ENCODE results near the gene TPM4. TPM values are rescaled to one million over a fixed set of nuclear protein-coding genes. Genes with fewer than 3 reads are reported as not detected.

TPM4 gene
- total RNA-seq, 4 donors from 2014 or later: 293 to 486 (median 418) TPM

GRCh38 chr19:16041991-16042386 is 34.3 kb upstream of the TPM4 start:
- DNase-seq (ENCODE audit: low spot score) (no peak), ATAC-seq (ENCODE audit: low FRiP score) (no peak)
- TF ChIP-seq, protein P1, sequence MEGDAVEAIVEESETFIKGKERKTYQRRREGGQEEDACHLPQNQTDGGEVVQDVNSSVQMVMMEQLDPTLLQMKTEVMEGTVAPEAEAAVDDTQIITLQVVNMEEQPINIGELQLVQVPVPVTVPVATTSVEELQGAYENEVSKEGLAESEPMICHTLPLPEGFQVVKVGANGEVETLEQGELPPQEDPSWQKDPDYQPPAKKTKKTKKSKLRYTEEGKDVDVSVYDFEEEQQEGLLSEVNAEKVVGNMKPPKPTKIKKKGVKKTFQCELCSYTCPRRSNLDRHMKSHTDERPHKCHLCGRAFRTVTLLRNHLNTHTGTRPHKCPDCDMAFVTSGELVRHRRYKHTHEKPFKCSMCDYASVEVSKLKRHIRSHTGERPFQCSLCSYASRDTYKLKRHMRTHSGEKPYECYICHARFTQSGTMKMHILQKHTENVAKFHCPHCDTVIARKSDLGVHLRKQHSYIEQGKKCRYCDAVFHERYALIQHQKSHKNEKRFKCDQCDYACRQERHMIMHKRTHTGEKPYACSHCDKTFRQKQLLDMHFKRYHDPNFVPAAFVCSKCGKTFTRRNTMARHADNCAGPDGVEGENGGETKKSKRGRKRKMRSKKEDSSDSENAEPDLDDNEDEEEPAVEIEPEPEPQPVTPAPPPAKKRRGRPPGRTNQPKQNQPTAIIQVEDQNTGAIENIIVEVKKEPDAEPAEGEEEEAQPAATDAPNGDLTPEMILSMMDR (IDR thresholded peaks at IDR 0.05): no peak

GRCh38 chr19:16042533-16043085 is 33.7 kb upstream of the TPM4 start:
- TF ChIP-seq, protein P1 (IDR thresholded peaks at IDR 0.05): no peak
- ATAC-seq (ENCODE audit: low FRiP score) (no peak), DNase-seq (ENCODE audit: low spot score) (no peak)

- DNase-seq (ENCODE audit: low spot score): no peak
- ATAC-seq (ENCODE audit: low FRiP score): no peak
- TF ChIP-seq, protein P1 (IDR thresholded peaks at IDR 0.05): no peak
These were observed 33.0 kb upstream of the TPM4 start for GRCh38 chr19:16043156-16043757.

- TF ChIP-seq, protein P1 (IDR thresholded peaks at IDR 0.05): no peak
- no peak for DNase-seq (ENCODE audit: low spot score)
- no peak for ATAC-seq (ENCODE audit: low FRiP score)
These were observed 31.5 kb upstream of the TPM4 start for GRCh38 chr19:16044746-16045145.

DNA sequence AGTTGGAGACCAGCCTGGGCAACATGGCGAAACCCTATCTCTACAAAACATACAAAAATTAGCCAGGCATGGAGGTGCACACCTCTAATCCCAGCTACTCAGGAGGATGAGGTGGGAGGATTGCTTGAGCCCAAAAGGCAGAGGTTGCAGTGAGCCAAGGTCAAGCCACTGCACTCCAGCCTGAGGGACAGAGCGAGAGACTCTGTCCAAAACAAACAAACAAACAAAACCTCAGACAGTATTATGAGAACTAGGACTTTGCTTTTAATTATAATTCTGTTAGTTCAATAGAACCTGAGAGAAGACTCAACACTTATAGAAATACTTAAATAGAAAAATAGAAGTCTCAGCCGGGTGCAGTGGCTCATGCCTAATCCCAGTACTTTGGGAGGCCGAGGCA is 31.1 kb upstream of the TPM4 start:
- TF ChIP-seq, protein P1 (IDR thresholded peaks at IDR 0.05): no peak
- ATAC-seq (ENCODE audit: low FRiP score) (no peak), DNase-seq (ENCODE audit: low spot score) (no peak)

DNA sequence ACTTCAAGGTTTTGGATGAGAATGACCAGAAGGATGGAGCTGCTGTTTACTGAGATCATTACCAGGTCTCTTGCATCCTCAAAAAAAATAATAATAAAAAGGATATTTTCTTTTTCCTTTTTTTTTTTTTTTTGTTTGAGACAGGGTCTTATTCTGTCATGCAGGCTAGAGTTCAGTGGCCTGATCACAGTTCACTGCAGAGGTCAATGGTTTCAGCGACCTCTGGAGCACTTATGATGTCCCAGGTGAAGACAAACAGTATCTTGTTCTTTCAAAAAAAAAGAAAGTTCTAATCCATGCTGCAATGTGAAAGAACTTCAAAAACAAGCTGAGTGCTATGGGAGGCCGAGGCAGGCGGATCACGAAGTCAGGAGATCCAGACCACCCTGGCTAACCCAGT is 30.4 kb upstream of the TPM4 start:
- ATAC-seq (ENCODE audit: low FRiP score): no peak
- TF ChIP-seq, protein P1 (IDR thresholded peaks at IDR 0.05): no peak
- DNase-seq (ENCODE audit: low spot score): no peak

- TF ChIP-seq, protein P1 (IDR thresholded peaks at IDR 0.05): no peak
- no peak for ATAC-seq (ENCODE audit: low FRiP score)
- no peak for DNase-seq (ENCODE audit: low spot score)
These were observed 27.7 kb upstream of the TPM4 start for GRCh38 chr19:16048583-16048982.

All from omental fat pad (tissue), 4 donors.